HepG2 (cell line): ENCODE results near the gene ARID1A. TPM values are rescaled to one million over a fixed set of nuclear protein-coding genes. Genes with fewer than 3 reads are reported as not detected.

Experiments used
- ATAC-seq: fragments of 200-7000 bp; cut with Tn5 transposase; 3 replicates; pipeline ENCODE4 v1.9.1; 2020; ENCODE audit warnings: mild to moderate bottlenecking, moderate library complexity
- BruUV-seq: library from RNA; stranded (reverse); fragments of 400-500 nt; replicated peaks from 2 replicates; lab custom pipeline; 2021; lab: Mats Ljungman, UMichigan
- CTCF ChIA-PET: fragments of 300-600 bp; formaldehyde crosslinking; extraction: SDS; loops from one replicate; lab custom pipeline; 2021; ENCODE audit warnings: low total read pairs, inconsistent platforms, low intra/inter-chr PET ratio; lab: Yijun Ruan, JAX
- POLR2A ChIA-PET: fragments of 350-600 bp; sonication (Branson Sonifier 250); formaldehyde crosslinking; loops from one replicate; lab custom pipeline; 2020; ENCODE audit warnings: antibody characterized with exemption, inconsistent platforms; lab: Yijun Ruan, JAX
- DNase-seq: peaks from one replicate; pipeline ENCODE4 v3.0.0-alpha.2; 2015; ENCODE audit warnings: low spot score
- FAIRE-seq: peaks from 3 replicates; lab custom pipeline; 2011; peaks lifted over from hg19 to GRCh38; lab: Jason Lieb, UNC
- H2AFZ ChIP-seq: one replicate; pipeline ENCODE4 v1.6.1; 2011; ENCODE audit warnings: low read length, inconsistent platforms
- H3K27ac ChIP-seq: fragments of 300-600 bp; 3 replicates; pipeline ENCODE4 v1.8.0; 2011; ENCODE audit warnings: mixed run types, mild to moderate bottlenecking, mixed read lengths, low read length, inconsistent platforms; ENCODE audit not compliant: insufficient read depth; ENCODE audit errors: extremely low read length
- H3K27me3 ChIP-seq, 2 experiments: fragments of 200-600 bp in 1 of 2; 2 replicates in 1 of 2; 3 replicates in 1 of 2; pipeline versions ENCODE4 v1.6.0 to v1.8.0; 2011; ENCODE audit warnings: low read length in 2 of 2, mild to moderate bottlenecking in 2 of 2, moderate library complexity in 2 of 2, inconsistent platforms in 1 of 2; ENCODE audit not compliant: insufficient read depth in 2 of 2, control insufficient read depth in 1 of 2
- H3K36me3 ChIP-seq, 2 experiments: fragments of 200-600 bp in 1 of 2; replicated peaks in 1 of 2; 2 replicates in 1 of 2; 3 replicates in 1 of 2; pipeline versions ENCODE4 v1.5.1 to v1.8.0; 2011; ENCODE audit warnings: low read length in 2 of 2, inconsistent platforms in 1 of 2; ENCODE audit not compliant: insufficient read depth in 2 of 2, control insufficient read depth in 1 of 2
- H3K4me1 ChIP-seq: 2 replicates; pipeline ENCODE4 v1.5.1; 2012; ENCODE audit warnings: low read length, inconsistent platforms; ENCODE audit not compliant: insufficient read depth
- H3K4me2 ChIP-seq: 2 replicates; pipeline ENCODE4 v1.6.0; 2011; ENCODE audit warnings: low read depth, low read length, inconsistent platforms
- H3K4me3 ChIP-seq, 3 experiments: fragments of 200-600 bp in 1 of 3; sonication (generic), shearing (Covaris generic) in 1 of 3; replicated peaks in 1 of 3; 2 replicates each; pipeline ENCODE4 v1.5.1; 2011 to 2016; ENCODE audit warnings: low read length in 3 of 3, inconsistent platforms in 2 of 3, low read depth in 2 of 3, mild to moderate bottlenecking in 2 of 3, control low read depth in 1 of 3, mixed read lengths in 1 of 3; ENCODE audit not compliant: insufficient read depth in 1 of 3
- H3K79me2 ChIP-seq: one replicate; pipeline ENCODE4 v1.6.1; 2011; ENCODE audit warnings: low read length, inconsistent platforms; ENCODE audit not compliant: insufficient read depth
- H3K9ac ChIP-seq: 2 replicates; pipeline ENCODE4 v1.6.0; 2011; ENCODE audit warnings: mild to moderate bottlenecking, low read depth, low read length, inconsistent platforms; ENCODE audit not compliant: insufficient read depth
- H3K9me3 ChIP-seq: 2 replicates; pipeline ENCODE4 v1.5.1; 2012; ENCODE audit warnings: mild to moderate bottlenecking, low read length
- H4K20me1 ChIP-seq: 2 replicates; pipeline ENCODE4 v1.6.0; 2011; ENCODE audit warnings: inconsistent platforms, mild to moderate bottlenecking, low read length, moderate library complexity; ENCODE audit not compliant: insufficient read depth
- CBX2 ChIP-seq, 2 experiments: fragments of 200-600 bp in 1 of 2; sonication (generic); formaldehyde crosslinking in 1 of 2; IDR thresholded peaks; 2 replicates each; pipeline versions ENCODE4 v1.7.0 to v1.8.1; 2018 to 2022; ENCODE audit warnings: low read depth in 2 of 2, low read length in 1 of 2, mild to moderate bottlenecking in 1 of 2, missing genetic modification reagents in 1 of 2
- GATAD1 ChIP-seq: IDR thresholded peaks from 2 replicates; pipeline ENCODE4 v1.6.1; 2016; ENCODE audit warnings: missing genetic modification reagents, missing compliant biosample characterization
- HES4 ChIP-seq: sonication (generic); formaldehyde crosslinking; IDR thresholded peaks from 2 replicates; pipeline ENCODE4 v1.9.0; 2021; ENCODE audit warnings: mild to moderate bottlenecking, missing genetic modification reagents, borderline replicate concordance
- HHEX ChIP-seq: IDR thresholded peaks from 2 replicates; pipeline ENCODE4 v1.6.1; 2016; ENCODE audit warnings: control low read depth
- HOXA5 ChIP-seq: sonication (generic); formaldehyde crosslinking; IDR thresholded peaks from 2 replicates; pipeline ENCODE4 v1.4.0; 2020; ENCODE audit warnings: missing genetic modification reagents
- NFAT5 ChIP-seq: sonication (generic); formaldehyde crosslinking; IDR thresholded peaks from 2 replicates; pipeline ENCODE4 v1.4.0; 2020; ENCODE audit warnings: missing genetic modification reagents
- PHF5A ChIP-seq: IDR thresholded peaks from one replicate; pipeline ENCODE4 v1.6.1; 2018; ENCODE audit warnings: low read depth, missing genetic modification reagents; ENCODE audit not compliant: unreplicated experiment
- SP1 ChIP-seq, 2 experiments: fragments of 450-650 bp in 1 of 2; sonication (generic) in 1 of 2; formaldehyde crosslinking in 1 of 2; IDR thresholded peaks; 2 replicates each; pipeline versions ENCODE4 v1.4.0 to v1.6.1; 2016 to 2020; ENCODE audit warnings: missing genetic modification reagents in 1 of 2
- ZBTB20 ChIP-seq: sonication (generic); formaldehyde crosslinking; IDR thresholded peaks from 2 replicates; pipeline ENCODE4 v1.8.1; 2023; ENCODE audit warnings: missing genetic modification reagents, low read depth, mild to moderate bottlenecking, borderline replicate concordance
- ZBTB46 ChIP-seq: sonication (generic); formaldehyde crosslinking; IDR thresholded peaks from 2 replicates; pipeline ENCODE4 v1.4.0; 2020; ENCODE audit warnings: mild to moderate bottlenecking, missing genetic modification reagents, borderline replicate concordance
- ZGPAT ChIP-seq: IDR thresholded peaks from 2 replicates; pipeline ENCODE4 v1.6.1; 2016; ENCODE audit warnings: mild to moderate bottlenecking
- ZNF20 ChIP-seq: sonication (generic); formaldehyde crosslinking; IDR thresholded peaks from 2 replicates; pipeline ENCODE4 v1.4.0; 2020; ENCODE audit warnings: mild to moderate bottlenecking, moderate library complexity, missing genetic modification reagents
- ZNF530 ChIP-seq: sonication (generic); formaldehyde crosslinking; IDR thresholded peaks from 2 replicates; pipeline ENCODE4 v1.5.0; 2020; ENCODE audit warnings: low read depth, mild to moderate bottlenecking, missing genetic modification reagents
- ZNF703 ChIP-seq: sonication (generic); formaldehyde crosslinking; IDR thresholded peaks from 2 replicates; pipeline ENCODE4 v1.5.1; 2020; ENCODE audit warnings: missing genetic modification reagents, mild to moderate bottlenecking, moderate library complexity, borderline replicate concordance
- ZNF816 ChIP-seq: sonication (generic); formaldehyde crosslinking; IDR thresholded peaks from 2 replicates; pipeline ENCODE4 v1.8.0; 2022; ENCODE audit warnings: missing genetic modification reagents, mild to moderate bottlenecking, borderline replicate concordance
- WGBS: methylation state at CpG from one replicate; pipeline ENCODE4 v1.1.6; 2017; ENCODE audit warnings: low lambda C conversion rate; 5-methylcytosine and 5-hydroxymethylcytosine counted together
- in situ Hi-C: cut with HindIII; loops from 2 replicates; pipeline ENCODE4 v1.10.0; 2017; ENCODE audit warnings: low pct_unique_long_range_greater_than_20kb; ENCODE audit not compliant: extremely low pct_ligation_motif_present
- intact Hi-C: fragments of 100-400 bp; cut with micrococcal nuclease; formaldehyde crosslinking; loops from one replicate; pipeline ENCODE4 v1.10.0; 2022; ENCODE audit not compliant: unreplicated experiment
- polyA plus RNA-seq, 8 experiments: library from polyadenylated mRNA; depleted of rRNA in 3 of 8; stranded (reverse) in 7 of 8; unstranded in 1 of 8; fragments of >200 nt; fragmentation: Illumina TruSeq in 4 of 8; extraction: Trizol in 4 of 8; gene quantifications; 2 replicates each; pipeline versions ENCODE4 v1.2.1 to v1.2.3, GENCODE V29; 2011 to 2016; ENCODE audit warnings: low read depth in 4 of 8, missing spikeins in 1 of 8, mixed read lengths in 1 of 8; ENCODE audit not compliant: insufficient read depth in 1 of 8
- total RNA-seq, 5 experiments: library from RNA; depleted of rRNA; stranded (reverse); fragments of >200 nt; fragmentation: Illumina TruSeq; extraction: Trizol; gene quantifications; 2 replicates each; pipeline ENCODE4 v1.2.3, GENCODE V29; 2016; ENCODE audit warnings: low read depth in 1 of 5

The ARID1A gene
- total and polyA plus RNA-seq, 2 of the 13 experiments (the other 11 are each of a cell fraction or from before 2014, with no cell fraction given), result 11.9 to 15.9 TPM

- intact Hi-C loops (no loop called here), in situ Hi-C loops (no loop called here)
- WGBS, result 100% methylated on average over 2 of the region's 2 CpGs
- ChIA-PET CTCF (no interaction called here), POLR2A (interaction anchor here (0.7 to 2.0 kb wide), 5 partner anchors 12 to 73 kb away, joined by 3 to 20 read pairs (median 8); partner anchors contain the start of gene PIGV)
- Histone ChIP-seq H4K20me1 (no peaks in the 10 kb centered on the region), H3K9me3 (no peaks in the 10 kb centered on the region), H3K36me3 (peaks cover 48 to 94% of the 10 kb centered on the region in 2 experiments), H3K4me3 (no peak overlapping the region), H3K27ac (peak overlapping the region; percentile 19), H3K4me2 (no peak overlapping the region), H3K4me1 (peaks cover 18% of the 10 kb centered on the region), H2AFZ (no peak overlapping the region), H3K79me2 (no peaks in the 10 kb centered on the region), H3K27me3 (no peaks in the 10 kb centered on the region), H3K9ac (no peak overlapping the region)
- ATAC-seq (peak; percentile 84), FAIRE-seq (no peak), DNase-seq (peak; percentile 77)
- BruUV-seq, result no TSS peak
- TF ChIP-seq HHEX (CRISPR knock-in tag) (no peak), GATAD1 (peak; percentile 40; the same call in 1 of the 2 replicates), NFAT5 (CRISPR knock-in tag) (no peak), HOXA5 (CRISPR knock-in tag) (no peak), ZGPAT (peak; percentile 40; the same call in 1 of the 2 replicates), ZBTB46 (CRISPR knock-in tag) (no peak), ZBTB20 (CRISPR knock-in tag) (no peak), CBX2 (IDR thresholded peaks at IDR 0.05; ENCODE audit: low read depth, low read length) (no peak), CBX2 (CRISPR knock-in tag; IDR thresholded peaks at IDR 0.05; ENCODE audit: low read depth) (no peak), HES4 (CRISPR knock-in tag) (no peak), ZNF20 (no peak), ZNF816 (no peak), SP1 (IDR thresholded peaks at IDR 0.05) (no peak), SP1 (CRISPR knock-in tag; IDR thresholded peaks at IDR 0.05) (no peak), ZNF530 (no peak), ZNF703 (no peak), PHF5A (CRISPR knock-in tag) (no peak)
Measured at GRCh38 chr1:26771643-26772321, 76.0 kb downstream of the ARID1A start.
